ENCODE measurements around the gene LYZL6.

The LYZL6 gene, protein sequence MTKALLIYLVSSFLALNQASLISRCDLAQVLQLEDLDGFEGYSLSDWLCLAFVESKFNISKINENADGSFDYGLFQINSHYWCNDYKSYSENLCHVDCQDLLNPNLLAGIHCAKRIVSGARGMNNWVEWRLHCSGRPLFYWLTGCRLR

GRCh38 chr17:35943537-35943936, at the start of gene LYZL6:
Gene LYZL6, minus strand, starts transcription at chr17:35943713. Its CDS starts 4,357 bp downstream, at chr17:35939356.
- no peak for DNase-seq (ENCODE audit: low spot score)
- no peak for FAIRE-seq

DNA sequence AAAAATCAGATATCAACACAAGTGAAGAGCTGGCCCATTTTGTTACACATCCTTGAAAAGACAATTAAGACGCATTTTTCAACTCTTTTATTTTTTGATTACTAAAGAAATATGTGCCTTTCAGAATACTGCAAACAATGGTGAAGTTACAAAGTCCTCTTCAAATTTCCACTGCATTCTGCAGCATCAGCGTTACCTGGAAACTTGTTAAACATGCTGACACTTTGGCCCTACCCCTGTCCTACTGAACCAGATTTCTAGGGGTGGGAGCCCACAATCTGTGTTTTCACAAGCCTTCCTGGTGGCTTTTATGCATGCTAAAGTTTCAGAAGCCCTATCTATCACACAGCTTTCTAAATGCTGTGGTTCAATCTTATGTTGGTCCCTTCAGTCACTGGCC, 47.6 kb upstream of the LYZL6 start:
- DNase-seq (ENCODE audit: low spot score) (no peak), FAIRE-seq (no peak)

- FAIRE-seq (no peak), DNase-seq (ENCODE audit: low spot score) (no peak)
These were observed 44.7 kb upstream of the LYZL6 start for GRCh38 chr17:35988164-35988563.

GRCh38 chr17:35986643-35987042, 43.1 kb upstream of the LYZL6 start, which contains the start of gene CCL14:
Gene CCL14, minus strand, starts transcription at chr17:35986729. Its CDS starts 80 bp downstream, at chr17:35986649.
- DNase-seq (ENCODE audit: low spot score) = no peak
- no peak for FAIRE-seq

- FAIRE-seq = no peak
These were observed 40.6 kb upstream of the LYZL6 start for GRCh38 chr17:35984140-35984539.

DNA sequence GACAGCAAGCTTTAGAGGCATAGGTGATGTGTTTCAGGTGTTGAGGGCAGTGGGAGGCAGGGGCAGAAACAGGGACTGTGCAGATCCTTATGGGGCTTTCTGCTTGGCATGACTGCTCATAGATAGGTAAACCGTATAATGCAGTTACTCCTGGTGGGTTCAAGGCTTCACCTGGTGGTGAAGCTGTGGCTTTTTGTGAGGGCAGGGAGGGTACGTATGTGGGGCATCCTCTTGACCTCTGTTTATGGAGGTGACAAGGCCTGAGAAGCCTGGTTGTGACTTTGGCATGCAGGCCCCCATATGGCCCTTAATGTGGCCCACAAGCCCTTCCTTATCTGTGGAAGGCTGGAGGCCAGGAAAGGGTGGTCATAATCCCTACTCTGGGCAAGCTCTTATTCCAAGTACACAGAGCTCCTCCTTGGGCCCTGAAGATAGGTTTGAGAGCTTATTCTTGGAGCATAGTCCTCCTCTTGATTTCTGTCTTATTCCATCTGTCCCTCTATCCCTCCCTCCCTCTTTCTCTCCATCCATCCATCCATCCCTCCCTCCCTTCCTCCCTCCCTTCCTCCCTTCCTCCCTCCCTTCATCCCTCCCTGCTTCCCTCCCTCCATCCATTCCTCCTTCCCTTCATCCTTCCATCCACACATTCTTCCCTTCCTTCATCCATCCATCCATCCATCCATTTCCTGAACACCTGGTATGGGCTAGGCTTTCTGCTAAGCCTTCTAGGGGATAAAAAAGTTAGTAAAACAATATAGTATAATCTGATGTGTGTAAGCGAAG, 39.1 kb upstream of the LYZL6 start:
- DNase-seq (ENCODE audit: low spot score) = no peak
- FAIRE-seq = no peak

More at GRCh38 chr17:35984140-35984539, 40.6 kb upstream of the LYZL6 start:
- no peak for DNase-seq (ENCODE audit: low spot score)

DNA sequence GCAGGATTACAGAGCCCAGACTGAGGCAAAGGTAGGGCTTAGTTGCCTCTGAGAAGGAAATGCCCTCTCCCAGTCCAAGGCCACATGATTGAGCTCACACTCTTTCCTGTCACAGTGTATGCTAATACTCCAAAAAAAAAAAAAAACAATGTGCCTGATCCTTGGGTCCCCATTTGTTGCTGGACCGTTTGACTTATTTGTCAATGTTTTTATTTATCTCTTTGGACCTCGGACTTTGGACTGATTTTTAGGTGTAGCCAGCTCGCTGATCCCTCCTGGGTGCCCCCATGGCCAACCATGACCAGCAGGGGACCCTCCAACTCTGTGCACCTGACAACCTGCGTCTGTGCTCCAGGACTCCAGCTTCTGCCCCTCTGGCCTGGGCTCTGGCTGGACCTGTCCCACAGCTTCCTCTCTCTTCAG, 38.4 kb upstream of the LYZL6 start:
- FAIRE-seq (no peak), DNase-seq (ENCODE audit: low spot score) (no peak)

GRCh38 chr17:35981246-35981645, 37.7 kb upstream of the LYZL6 start, which contains the start of gene CCL16:
Gene CCL16, minus strand, starts transcription at chr17:35981497. Its CDS starts 77 bp downstream, at chr17:35981420.
- FAIRE-seq = no peak
- no peak for DNase-seq (ENCODE audit: low spot score)

DNA sequence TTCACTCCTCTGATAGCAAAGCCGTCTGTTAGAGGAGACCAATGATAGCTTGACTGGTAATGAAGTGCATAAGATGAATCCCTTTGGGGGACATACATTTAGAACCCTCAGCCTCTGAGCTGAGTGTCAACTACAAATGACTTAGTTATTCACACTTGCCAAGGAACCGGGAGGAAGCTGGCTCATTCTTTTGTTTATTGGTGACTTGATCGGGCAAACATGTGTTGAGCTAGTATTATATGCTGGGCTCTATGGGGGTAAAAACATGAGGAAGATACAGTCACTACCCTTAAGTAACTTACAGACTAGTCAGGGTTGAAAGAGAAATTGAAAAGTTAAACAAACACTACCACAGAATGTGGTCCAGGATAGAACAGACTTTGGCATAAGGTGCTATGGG, 34.8 kb upstream of the LYZL6 start:
- FAIRE-seq (no peak), DNase-seq (ENCODE audit: low spot score) (no peak)

DNA sequence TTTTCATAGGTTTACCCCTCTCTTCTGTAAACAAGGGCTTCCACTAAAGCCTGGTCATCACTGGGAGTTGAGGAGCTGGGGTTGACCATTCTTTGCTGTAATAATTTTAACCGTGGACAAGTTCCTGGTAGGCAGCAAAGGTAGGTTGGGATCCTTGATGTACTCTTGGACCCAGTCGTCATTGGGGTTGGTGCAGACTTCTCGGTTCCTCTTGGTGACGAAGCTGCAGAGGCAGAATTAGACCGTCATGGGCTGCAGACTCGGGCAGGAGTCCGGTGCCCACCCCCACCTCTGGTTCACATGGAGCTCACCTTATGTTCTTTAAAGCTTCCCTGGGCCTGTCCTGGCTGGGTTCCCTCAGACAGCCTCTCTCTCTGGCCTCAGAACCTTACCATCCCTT, 34.0 kb upstream of the LYZL6 start:
- no peak for FAIRE-seq
- DNase-seq (ENCODE audit: low spot score) = no peak

DNA sequence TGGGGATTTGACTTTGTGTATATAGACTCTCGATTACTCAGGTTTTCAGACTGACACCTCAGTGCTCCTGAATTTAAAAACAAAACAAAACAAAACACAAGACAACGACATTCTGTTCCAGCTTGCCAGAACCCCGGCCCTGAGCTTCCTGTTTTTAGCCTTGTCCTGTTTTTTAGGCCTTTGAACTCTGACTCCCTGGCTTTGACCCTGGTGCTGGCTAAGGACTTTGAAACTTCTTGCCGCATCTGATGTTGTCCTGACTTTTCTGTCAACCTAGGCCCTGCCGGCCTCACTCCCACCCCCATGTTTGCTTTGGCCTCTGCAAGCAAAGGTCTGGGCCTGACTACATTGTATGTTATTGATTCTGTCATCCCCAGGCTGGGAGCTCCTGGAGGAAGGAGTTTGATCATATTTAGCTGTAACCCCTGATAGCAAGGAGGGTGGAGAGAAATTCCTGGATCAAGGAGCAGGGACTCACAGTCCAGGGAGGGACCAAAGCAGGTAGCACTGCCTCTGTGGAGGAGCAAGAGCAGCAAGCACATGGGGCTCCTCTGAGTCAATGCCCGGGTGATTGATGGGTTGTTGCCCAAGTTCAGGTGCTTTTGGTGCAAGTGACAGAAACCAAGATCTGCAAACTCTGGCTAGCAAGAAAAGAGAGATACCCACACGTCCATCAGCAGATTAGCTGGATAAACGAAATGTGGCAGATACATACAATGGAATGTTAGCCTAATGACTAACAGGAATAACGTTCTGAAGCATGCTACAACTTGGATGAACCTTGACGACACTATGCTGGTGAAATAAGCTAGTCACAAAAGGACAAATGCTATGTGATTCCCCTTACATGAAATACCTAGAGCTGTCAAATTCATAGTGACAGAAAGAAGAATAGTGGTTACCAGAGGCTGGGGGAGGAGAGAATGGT, 30.1 kb upstream of the LYZL6 start:
- no peak for DNase-seq (ENCODE audit: low spot score)
- FAIRE-seq = no peak

DNA sequence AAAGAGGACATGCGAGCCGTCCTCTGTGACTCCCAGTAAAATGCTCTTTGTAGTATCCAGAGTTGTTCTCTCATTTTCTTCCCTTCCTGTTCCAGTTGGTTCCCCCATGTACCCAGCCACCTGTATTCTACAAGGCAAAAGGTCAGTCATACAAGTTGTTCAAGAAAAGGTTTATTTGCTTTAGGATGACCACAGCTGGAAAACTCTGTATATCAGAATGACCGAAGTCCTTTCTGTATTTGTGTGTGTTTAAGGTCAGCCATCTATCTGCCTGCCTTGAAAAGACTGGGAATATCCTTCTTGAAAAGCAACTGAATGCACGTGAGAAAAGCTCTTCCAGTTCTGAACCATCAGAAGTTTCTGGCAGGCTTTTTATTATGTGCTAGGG, 29.4 kb upstream of the LYZL6 start:
- FAIRE-seq = no peak
- no peak for DNase-seq (ENCODE audit: low spot score)

GRCh38 chr17:35972535-35972934, 29.0 kb upstream of the LYZL6 start:
- FAIRE-seq (no peak), DNase-seq (ENCODE audit: low spot score) (no peak)

DNA sequence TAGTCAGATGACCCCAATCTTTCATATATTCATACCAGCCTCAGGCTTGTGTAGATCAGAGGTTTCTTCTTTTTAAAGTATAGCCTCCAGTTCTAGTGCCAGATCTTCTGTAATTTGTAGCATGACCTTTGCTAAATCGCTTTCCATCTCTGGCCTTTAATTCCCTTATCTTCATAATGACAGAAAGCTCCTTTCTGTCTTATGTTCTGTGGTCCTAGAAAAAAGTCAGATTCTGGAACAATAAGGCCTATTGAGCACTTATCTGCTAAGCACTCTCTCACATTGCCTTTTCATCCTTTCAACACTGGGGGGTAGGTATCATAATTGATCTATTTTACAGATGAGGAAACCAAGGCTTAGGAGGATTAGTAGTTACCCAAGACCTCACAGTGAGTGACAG, 28.6 kb upstream of the LYZL6 start:
- DNase-seq (ENCODE audit: low spot score) (no peak), FAIRE-seq (no peak)

DNA sequence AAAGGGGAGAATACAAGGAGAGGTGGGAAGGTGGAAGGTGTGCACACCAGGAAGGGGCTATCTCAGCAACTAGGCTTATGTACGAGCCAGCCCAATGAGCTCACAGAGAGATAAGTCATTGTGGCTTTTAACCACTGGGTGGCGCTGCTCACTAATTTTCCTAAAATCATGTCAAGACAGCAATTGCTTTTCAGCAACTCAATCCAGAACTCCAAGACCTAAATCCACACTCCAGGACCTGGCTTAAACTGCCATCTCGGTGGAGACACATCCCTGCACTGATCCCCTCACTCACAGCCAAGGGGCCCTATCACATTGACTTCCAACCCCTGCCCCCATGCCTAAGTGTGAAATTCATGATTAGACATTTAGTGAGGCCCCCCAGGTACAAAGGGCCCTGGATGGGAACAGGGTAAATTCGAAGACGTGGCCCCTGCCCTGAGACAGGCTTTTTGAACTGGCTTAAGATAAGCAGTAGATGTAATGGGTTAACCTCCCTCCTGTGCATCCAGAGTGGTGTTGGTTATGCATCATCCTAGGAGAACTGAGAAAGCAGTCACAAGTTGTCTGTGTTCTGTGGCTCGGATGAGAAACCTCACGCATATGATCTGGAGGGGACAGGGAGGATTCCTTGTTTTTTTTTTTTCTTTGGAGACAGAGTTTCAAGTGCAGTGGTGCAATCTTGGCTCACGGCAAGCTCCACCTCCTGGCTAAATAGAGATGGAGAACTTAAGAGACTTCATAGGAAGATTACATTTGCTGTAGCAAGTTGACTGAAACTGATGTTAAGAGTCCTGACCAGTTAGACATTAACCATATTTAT, 26.3 kb upstream of the LYZL6 start:
- FAIRE-seq (no peak), DNase-seq (ENCODE audit: low spot score) (peak; percentile 31)

DNA sequence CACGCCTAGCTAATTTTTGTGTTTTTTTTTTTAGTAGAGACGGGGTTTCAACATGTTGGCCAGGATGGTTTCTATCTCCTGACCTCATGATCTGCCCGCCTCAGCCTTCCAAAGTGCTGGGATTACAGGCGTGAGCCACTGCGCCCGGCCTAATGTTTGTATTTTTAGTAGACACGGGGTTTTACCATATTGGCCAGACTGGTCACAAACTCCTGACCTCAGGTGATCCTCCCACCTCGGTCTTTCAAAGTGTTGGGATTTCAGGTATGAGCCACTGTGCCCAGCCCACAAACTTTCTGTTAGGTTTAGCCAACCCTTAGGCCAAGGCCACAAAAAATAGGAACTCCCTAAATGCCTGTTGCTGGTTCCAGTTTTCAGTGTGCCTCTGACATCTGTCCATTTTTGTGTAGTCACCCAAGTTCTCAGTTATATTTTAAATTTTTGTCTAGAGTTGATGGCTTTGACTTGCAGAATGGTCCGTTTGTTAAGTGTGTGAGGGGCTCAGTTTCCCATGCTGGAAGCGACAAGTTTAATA, 25.1 kb upstream of the LYZL6 start:
- FAIRE-seq (no peak), DNase-seq (ENCODE audit: low spot score) (no peak)

GRCh38 chr17:35965272-35965671, 21.8 kb upstream of the LYZL6 start:
- no peak for FAIRE-seq
- no peak for DNase-seq (ENCODE audit: low spot score)

DNA sequence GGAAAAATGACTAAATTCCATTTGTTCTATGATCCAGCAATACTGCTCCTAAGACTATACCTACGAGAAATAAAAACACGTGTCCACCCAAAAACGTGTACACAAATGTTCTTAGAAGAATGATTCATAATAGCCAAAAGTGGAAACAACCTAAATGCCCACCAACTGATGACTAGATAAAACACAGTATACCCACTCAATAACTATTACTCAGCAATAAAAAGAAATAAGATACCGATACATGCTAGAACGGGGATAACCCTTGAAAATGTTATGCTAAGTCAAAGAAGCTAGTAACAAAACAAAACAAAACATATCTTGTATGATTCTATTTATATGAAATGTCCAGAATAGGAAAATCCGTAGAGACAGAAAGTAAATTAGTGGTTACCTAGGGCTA, 20.1 kb upstream of the LYZL6 start:
- DNase-seq (ENCODE audit: low spot score) (no peak), FAIRE-seq (no peak)

- DNase-seq (ENCODE audit: low spot score) (no peak), FAIRE-seq (no peak)
These were observed 10.2 kb upstream of the LYZL6 start for GRCh38 chr17:35953720-35954119.

- DNase-seq (ENCODE audit: low spot score) (no peak), FAIRE-seq (no peak)
These were observed 5.9 kb upstream of the LYZL6 start for GRCh38 chr17:35949401-35949800.

- FAIRE-seq (no peak), DNase-seq (ENCODE audit: low spot score) (no peak)
These were observed 4.6 kb upstream of the LYZL6 start for GRCh38 chr17:35948092-35948491.
